NCI-H146 treated with DMSO at 0.1 percent for 48 hours (cell line): ENCODE data around the gene CD109.
"Not testable (repeated sequence)": the region's sequence is repeated elsewhere in the genome, so short reads cannot be mapped to it uniquely, and the experiment has no call there.

ENCODE experiments used
- DNase-seq: peaks from one replicate; lab custom pipeline; 2025; ENCODE audit not compliant: unreplicated experiment; lab: John Stamatoyannopoulos, UW

Gene CD109

DNA sequence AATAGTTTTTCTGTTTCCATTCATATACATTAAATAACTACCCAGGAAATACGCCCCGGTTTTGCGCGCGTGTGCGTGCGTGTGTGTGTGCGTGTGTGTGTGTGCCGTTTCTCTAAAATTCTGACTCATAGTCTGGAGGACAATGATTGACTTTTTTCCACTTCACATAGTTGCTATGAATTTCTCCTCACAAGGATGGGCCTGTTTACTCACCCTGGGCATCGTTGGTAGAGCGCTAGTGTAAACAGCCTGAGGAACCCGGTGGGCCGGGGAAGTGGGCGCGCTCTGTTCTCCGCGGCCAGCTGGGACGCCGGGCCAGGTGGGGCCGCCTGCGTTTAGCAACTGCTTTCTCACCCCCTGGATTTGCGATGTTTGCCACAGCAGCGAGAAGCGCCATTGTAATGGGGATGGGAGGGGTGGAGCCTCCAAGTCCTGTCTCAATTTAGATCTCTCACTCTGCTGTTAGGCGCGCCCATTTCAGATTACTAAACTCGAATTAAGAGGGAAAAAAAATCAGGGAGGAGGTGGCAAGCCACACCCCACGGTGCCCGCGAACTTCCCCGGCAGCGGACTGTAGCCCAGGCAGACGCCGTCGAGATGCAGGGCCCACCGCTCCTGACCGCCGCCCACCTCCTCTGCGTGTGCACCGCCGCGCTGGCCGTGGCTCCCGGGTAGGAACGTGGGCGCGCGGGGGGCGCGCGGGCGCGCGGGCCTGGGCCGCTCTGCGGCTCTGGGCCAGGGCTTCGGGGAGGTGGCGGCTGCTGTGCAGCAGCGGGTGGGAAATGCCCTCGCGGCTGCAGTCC lies at the start of gene CD109:
CD109 (plus strand) TSS at position 585 of the 803 bp plus-strand sequence; CDS start at position 598, 13 bp downstream.
- peak; percentile 25 for DNase-seq

GRCh38 chr6:73648166-73648565 lies 47.8 kb upstream of the CD109 start:
- DNase-seq = no peak

DNA sequence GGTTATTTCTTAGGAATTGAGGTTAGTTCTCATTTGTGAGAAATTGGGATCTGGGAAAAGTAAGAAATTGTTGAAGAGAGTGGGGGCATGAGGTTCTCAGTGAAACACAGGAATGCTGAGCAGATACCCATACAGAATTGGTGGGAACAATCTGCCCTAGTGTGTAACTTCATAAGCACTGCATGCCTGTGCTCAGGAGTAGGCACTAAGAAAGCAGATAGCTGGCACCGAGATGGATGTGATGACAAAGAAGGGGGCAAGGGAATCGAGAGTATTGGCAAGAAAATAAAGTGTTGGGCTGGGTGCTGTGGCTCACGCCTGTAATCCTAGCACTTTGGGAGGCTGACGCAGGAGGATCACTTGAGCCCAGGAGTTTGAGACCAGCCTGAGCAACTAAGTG lies 46.2 kb upstream of the CD109 start:
- no peak for DNase-seq

- peak; percentile 74 for DNase-seq
These were observed 43.1 kb upstream of the CD109 start for GRCh38 chr6:73652637-73653570.

DNA sequence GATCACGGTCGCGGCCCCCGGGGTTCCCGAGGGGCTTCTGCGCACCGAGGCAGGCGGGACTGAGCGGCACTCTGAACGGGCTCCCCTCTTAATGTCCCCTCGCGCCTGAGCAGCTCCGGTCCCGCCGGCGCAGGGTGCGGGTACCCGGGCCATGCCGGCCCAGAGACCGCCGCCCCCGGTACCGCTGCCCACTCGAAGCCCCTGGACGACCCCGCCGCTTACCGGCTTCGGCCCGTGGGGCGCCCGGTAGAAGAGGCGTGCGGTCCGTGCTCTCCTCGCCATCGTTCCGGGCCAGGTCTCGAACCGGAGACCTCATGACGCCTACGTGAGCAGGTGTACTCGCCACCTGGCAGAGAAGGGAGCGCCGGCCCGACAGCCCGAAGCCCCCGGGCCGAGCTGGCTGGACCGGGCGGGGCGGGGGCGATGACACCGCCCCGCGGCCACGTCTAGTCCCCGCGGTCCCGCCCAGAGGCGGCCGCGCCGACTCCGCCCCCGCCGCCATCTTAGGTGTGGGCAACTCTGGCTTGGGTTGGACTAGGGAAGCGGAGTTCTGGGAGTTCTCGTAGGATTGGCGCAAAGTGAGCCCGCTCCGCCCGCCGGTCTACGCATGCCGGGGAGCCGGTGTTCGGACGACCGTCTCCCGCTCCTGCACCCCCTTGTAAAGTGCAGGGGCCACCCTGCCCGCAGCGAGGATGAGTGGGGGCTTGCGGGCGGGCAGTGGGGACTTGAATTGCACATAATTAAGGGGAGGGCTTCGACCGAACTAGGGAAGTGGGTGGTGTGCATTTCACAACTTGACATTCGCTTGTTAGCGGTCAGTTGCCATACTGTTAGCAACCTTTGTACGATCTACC lies 42.2 kb upstream of the CD109 start, which contains the start of gene SLC17A5:
SLC17A5 (minus strand) TSS at position 422 of the 854 bp plus-strand sequence; CDS start at position 316, 106 bp downstream.
- DNase-seq = peak; percentile 93

DNA sequence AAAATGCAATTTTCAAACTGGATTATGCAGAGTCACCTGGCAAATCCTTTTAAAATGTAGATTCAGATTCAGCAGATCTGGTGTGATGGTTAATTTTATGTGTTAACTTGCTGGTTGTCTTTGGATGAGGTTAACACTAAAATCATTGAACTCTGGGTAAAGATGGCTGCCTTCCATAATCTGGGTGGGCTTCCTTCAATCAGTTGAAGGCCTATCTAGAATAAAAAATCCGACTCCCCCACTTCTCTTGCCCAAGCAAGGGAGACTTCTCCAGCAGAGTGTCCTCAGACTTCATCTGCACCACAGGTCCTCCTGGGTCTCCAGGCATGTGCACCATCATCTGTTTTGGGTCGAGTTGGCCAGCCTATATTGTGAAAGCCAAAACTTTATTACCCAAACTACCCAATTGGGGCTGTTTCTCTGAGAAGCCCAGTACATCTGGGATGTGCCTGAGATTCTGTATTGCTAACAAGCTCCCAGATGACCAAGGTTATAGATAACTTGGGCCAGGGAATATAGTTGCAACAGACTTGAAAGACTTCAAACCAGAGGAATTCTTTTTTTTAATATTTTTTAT lies 40.6 kb upstream of the CD109 start:
- no peak for DNase-seq

- no peak for DNase-seq
These were observed 39.4 kb upstream of the CD109 start for GRCh38 chr6:73656531-73657145.

DNA sequence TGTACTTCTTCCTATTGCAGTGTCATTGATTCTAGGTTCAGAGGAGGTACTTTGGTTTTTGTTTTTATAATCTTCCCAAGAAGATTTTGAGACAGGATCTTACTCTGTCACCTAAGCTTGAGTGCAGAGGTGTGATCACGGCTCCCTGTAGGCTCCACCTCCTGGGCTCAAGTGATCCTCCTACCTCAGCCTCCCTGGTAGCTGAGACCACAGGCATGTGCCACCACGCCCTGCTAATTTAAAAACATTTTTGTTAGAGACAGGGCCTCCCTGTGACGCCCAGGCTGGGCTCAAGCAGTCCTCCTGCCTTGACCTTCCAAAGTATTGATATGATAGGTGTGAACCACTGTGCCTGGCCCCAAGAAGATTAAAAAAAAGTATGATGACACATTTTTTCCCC lies 38.8 kb upstream of the CD109 start:
- DNase-seq = no peak

DNA sequence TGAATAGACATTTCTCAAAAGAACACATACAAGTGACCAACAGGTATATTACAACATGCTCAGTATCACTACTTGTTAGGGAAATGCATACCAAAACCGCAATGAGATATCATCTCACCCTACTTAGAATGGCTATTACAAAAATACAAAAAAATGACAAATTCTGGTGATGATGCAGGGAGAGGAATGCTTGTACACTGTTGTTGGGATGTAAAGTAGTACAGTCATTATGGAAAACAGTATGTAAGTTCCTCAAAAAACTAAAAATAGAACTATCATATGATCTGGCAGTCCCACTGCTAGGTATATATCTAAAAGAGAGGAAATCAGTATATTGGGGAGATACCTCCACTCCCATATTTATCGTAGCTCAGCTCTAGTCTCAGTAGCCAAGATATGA lies 31.3 kb upstream of the CD109 start:
- DNase-seq = no peak

- DNase-seq = peak; percentile 20
These were observed 30.2 kb upstream of the CD109 start for GRCh38 chr6:73665686-73666319.

DNA sequence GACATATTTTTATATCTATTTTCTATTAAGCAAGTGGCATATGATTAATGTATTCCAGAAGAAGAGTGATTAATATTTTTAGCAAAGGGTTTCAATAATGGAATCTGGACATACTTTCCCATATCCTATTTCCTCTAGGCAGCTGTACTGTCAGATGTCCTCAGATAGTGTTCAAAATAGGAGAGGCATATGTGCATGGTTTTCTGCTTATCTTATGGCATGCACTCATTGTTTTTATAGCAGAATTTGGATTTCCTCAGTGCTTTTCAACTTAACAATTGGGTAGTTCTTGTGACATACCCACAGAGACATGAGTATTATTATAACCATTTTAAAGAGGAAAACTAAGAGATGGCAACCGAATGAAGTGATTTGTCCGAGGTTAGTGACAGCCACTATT lies 29.6 kb upstream of the CD109 start:
- DNase-seq = no peak

GRCh38 chr6:73667798-73668197 lies 28.2 kb upstream of the CD109 start:
- DNase-seq = no peak

DNA sequence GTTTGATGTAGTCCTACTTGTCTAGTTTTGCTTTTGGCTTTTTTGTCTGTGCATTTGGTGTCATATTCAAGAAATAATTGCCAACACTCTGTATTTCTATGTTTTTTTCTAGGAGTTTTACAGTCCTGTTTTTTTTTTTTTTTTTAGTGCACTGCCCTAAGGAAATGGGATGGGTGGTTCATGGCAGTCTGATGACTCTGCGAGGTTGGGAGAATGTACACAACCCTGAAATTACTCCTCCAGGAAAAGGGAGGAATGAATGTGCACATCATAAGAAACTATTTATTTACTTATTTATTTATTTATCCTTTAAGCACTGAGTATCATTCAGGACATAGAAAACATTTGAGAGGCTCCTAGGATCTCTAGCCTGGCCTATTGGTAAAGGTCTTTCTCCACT lies 27.0 kb upstream of the CD109 start:
- no peak for DNase-seq

DNA sequence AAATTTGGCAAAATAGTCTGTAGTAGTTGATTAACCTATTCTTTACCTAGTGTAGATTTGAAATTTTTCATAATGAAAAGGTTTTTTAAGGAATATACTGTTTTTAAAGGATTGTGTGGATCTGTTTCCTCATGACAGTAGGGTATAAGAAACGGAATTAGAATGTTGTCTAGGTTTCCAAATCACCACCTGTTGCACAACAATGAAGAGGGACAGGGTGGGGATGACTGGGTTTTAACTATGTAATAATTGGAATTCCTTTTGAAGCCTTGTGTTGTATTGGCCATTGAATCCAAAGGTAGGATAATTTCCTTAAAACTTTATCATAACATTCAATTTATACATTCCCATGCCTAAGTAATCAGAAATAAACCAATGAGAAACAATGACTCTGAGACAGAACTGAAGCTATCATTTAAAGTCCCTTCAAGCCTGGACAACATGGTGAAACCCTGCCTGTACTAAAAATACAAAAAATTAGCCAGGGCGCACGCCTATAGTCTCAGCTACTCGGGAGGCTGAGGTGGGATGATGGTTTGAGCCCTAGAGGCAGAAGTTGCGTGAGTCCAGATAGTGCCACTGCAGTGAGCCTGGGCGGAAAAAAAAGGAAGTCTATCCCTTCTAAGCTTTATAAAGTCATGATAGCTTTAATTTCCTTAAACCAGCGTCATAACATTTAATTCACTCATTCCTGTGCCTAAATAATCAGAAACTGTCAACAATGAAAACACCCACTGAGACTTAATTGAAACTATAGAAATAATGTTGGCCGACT lies 23.9 kb upstream of the CD109 start:
- no peak for DNase-seq

GRCh38 chr6:73675466-73676098 lies 20.4 kb upstream of the CD109 start:
- peak; percentile 29 for DNase-seq

- no peak for DNase-seq
These were observed 17.0 kb upstream of the CD109 start for GRCh38 chr6:73679009-73679408.

GRCh38 chr6:73679846-73680245 lies 16.2 kb upstream of the CD109 start:
- DNase-seq = not testable (repeated sequence)

- no peak for DNase-seq
These were observed 15.6 kb upstream of the CD109 start for GRCh38 chr6:73680289-73680918.
